ENCODE results near the gene CYP11A1. TPM values are rescaled to one million over a fixed set of nuclear protein-coding genes. Genes with fewer than 3 reads are reported as not detected.
A peak's percentile ranks its signal among the peaks of the same experiment; 100 is the strongest.

The CYP11A1 gene
- polyA plus RNA-seq, 3 donors from 2014 or later = not detected

- H3K9me3 Mint-ChIP-seq = no peaks in the 10 kb centered on the region
- no peak overlapping the region for H3K4me3 Mint-ChIP-seq
- H3K36me3 Mint-ChIP-seq = peaks cover 0 to 4% (median 0%) of the 10 kb centered on the region in 3 donors
- H3K4me1 Mint-ChIP-seq = no peaks in the 10 kb centered on the region
- no peak for DNase-seq
- peaks cover 0 to 14% (median 4%) of the 10 kb centered on the region in 3 donors for H3K27me3 Mint-ChIP-seq (ENCODE audit: low read depth in 3 of 3)
- H3K27ac Mint-ChIP-seq = no peak overlapping the region
Observed at GRCh38 chr15:74350295-74351275, 16.9 kb downstream of the CYP11A1 start.

GRCh38 chr15:74349241-74349778 lies 18.1 kb downstream of the CYP11A1 start:
- H3K4me3 Mint-ChIP-seq = no peak overlapping the region
- no peaks in the 10 kb centered on the region for H3K4me1 Mint-ChIP-seq
- H3K36me3 Mint-ChIP-seq = no peaks in the 10 kb centered on the region
- H3K27ac Mint-ChIP-seq = no peak overlapping the region
- H3K27me3 Mint-ChIP-seq (ENCODE audit: low read depth in 3 of 3) = peaks cover 0 to 10% (median 7%) of the 10 kb centered on the region in 3 donors
- H3K9me3 Mint-ChIP-seq = no peaks in the 10 kb centered on the region
- no peak for DNase-seq

GRCh38 chr15:74347757-74348250 lies 19.6 kb downstream of the CYP11A1 start:
- no peak for DNase-seq
- Mint-ChIP-seq H3K4me1 (no peaks in the 10 kb centered on the region), H3K27me3 (ENCODE audit: low read depth in 3 of 3) (peaks cover 3 to 8% (median 7%) of the 10 kb centered on the region in 3 donors), H3K27ac (no peak overlapping the region), H3K4me3 (no peak overlapping the region), H3K9me3 (no peaks in the 10 kb centered on the region), H3K36me3 (no peaks in the 10 kb centered on the region)

GRCh38 chr15:74345051-74345450 lies 22.4 kb downstream of the CYP11A1 start:
- Mint-ChIP-seq H3K4me3 (no peak overlapping the region), H3K27ac (no peak overlapping the region), H3K27me3 (ENCODE audit: low read depth in 3 of 3) (peaks cover 4 to 7% (median 7%) of the 10 kb centered on the region in 3 donors), H3K36me3 (no peaks in the 10 kb centered on the region), H3K4me1 (no peaks in the 10 kb centered on the region), H3K9me3 (no peaks in the 10 kb centered on the region)
- DNase-seq = no peak

- no peak overlapping the region for H3K27ac Mint-ChIP-seq
- no peak for DNase-seq
- no peak overlapping the region for H3K4me3 Mint-ChIP-seq
- no peaks in the 10 kb centered on the region for H3K36me3 Mint-ChIP-seq
- H3K9me3 Mint-ChIP-seq = no peaks in the 10 kb centered on the region
- H3K27me3 Mint-ChIP-seq (ENCODE audit: low read depth in 3 of 3) = peaks cover 6 to 7% (median 7%) of the 10 kb centered on the region in 3 donors
- no peaks in the 10 kb centered on the region for H3K4me1 Mint-ChIP-seq
Observed at GRCh38 chr15:74343797-74344127, 23.7 kb downstream of the CYP11A1 start.

GRCh38 chr15:74343127-74343796 lies 24.2 kb downstream of the CYP11A1 start:
- Mint-ChIP-seq H3K4me3 (no peak overlapping the region), H3K27ac (peak overlapping the region in 1 of 6 donors; percentile 36), H3K27me3 (ENCODE audit: low read depth in 3 of 3) (peaks cover 6 to 7% (median 7%) of the 10 kb centered on the region in 3 donors), H3K36me3 (no peaks in the 10 kb centered on the region), H3K4me1 (no peaks in the 10 kb centered on the region), H3K9me3 (no peaks in the 10 kb centered on the region)
- DNase-seq = no peak

- H3K27ac Mint-ChIP-seq = no peak overlapping the region
- no peak overlapping the region for H3K4me3 Mint-ChIP-seq
- peaks cover 0 to 7% (median 6%) of the 10 kb centered on the region in 3 donors for H3K27me3 Mint-ChIP-seq (ENCODE audit: low read depth in 3 of 3)
- no peaks in the 10 kb centered on the region for H3K36me3 Mint-ChIP-seq
- H3K9me3 Mint-ChIP-seq = no peaks in the 10 kb centered on the region
- no peak for DNase-seq
- no peaks in the 10 kb centered on the region for H3K4me1 Mint-ChIP-seq
Observed at GRCh38 chr15:74340150-74340549, 27.3 kb downstream of the CYP11A1 start.

GRCh38 chr15:74339371-74339770 lies 28.1 kb downstream of the CYP11A1 start:
- Mint-ChIP-seq H3K9me3 (no peaks in the 10 kb centered on the region), H3K27ac (no peak overlapping the region), H3K27me3 (ENCODE audit: low read depth in 3 of 3) (peaks cover 0 to 7% (median 6%) of the 10 kb centered on the region in 3 donors), H3K36me3 (no peaks in the 10 kb centered on the region), H3K4me3 (no peak overlapping the region), H3K4me1 (no peaks in the 10 kb centered on the region)
- DNase-seq = no peak

GRCh38 chr15:74338676-74339075 lies 28.8 kb downstream of the CYP11A1 start:
- H3K36me3 Mint-ChIP-seq = no peaks in the 10 kb centered on the region
- H3K27me3 Mint-ChIP-seq (ENCODE audit: low read depth in 3 of 3) = peaks cover 3 to 7% (median 6%) of the 10 kb centered on the region in 3 donors
- DNase-seq = no peak
- H3K4me1 Mint-ChIP-seq = no peaks in the 10 kb centered on the region
- H3K4me3 Mint-ChIP-seq = no peak overlapping the region
- no peaks in the 10 kb centered on the region for H3K9me3 Mint-ChIP-seq
- no peak overlapping the region for H3K27ac Mint-ChIP-seq

- DNase-seq = no peak
- Mint-ChIP-seq H3K4me1 (no peaks in the 10 kb centered on the region), H3K4me3 (no peak overlapping the region), H3K27me3 (ENCODE audit: low read depth in 3 of 3) (peaks cover 3 to 5% (median 4%) of the 10 kb centered on the region in 3 donors), H3K27ac (no peak overlapping the region), H3K9me3 (no peaks in the 10 kb centered on the region), H3K36me3 (no peaks in the 10 kb centered on the region)
Observed at GRCh38 chr15:74337607-74338211, 29.7 kb downstream of the CYP11A1 start.

- no peak overlapping the region for H3K4me3 Mint-ChIP-seq
- no peaks in the 10 kb centered on the region for H3K9me3 Mint-ChIP-seq
- H3K27ac Mint-ChIP-seq = no peak overlapping the region
- DNase-seq = no peak
- peaks cover 3 to 4% (median 3%) of the 10 kb centered on the region in 3 donors for H3K27me3 Mint-ChIP-seq (ENCODE audit: low read depth in 3 of 3)
- H3K36me3 Mint-ChIP-seq = no peaks in the 10 kb centered on the region
- H3K4me1 Mint-ChIP-seq = no peaks in the 10 kb centered on the region
Observed at GRCh38 chr15:74337146-74337545, 30.3 kb downstream of the CYP11A1 start.

GRCh38 chr15:74336061-74337005 lies 31.1 kb downstream of the CYP11A1 start:
- no peaks in the 10 kb centered on the region for H3K9me3 Mint-ChIP-seq
- H3K27ac Mint-ChIP-seq = no peak overlapping the region
- no peak for DNase-seq
- H3K36me3 Mint-ChIP-seq = no peaks in the 10 kb centered on the region
- H3K27me3 Mint-ChIP-seq (ENCODE audit: low read depth in 3 of 3) = peaks cover 3 to 4% (median 3%) of the 10 kb centered on the region in 3 donors
- H3K4me1 Mint-ChIP-seq = no peaks in the 10 kb centered on the region
- no peak overlapping the region for H3K4me3 Mint-ChIP-seq

- H3K36me3 Mint-ChIP-seq = no peaks in the 10 kb centered on the region
- H3K27ac Mint-ChIP-seq = no peak overlapping the region
- no peaks in the 10 kb centered on the region for H3K4me1 Mint-ChIP-seq
- H3K9me3 Mint-ChIP-seq = no peaks in the 10 kb centered on the region
- H3K27me3 Mint-ChIP-seq (ENCODE audit: low read depth in 3 of 3) = peaks cover 2 to 3% (median 3%) of the 10 kb centered on the region in 3 donors
- no peak overlapping the region for H3K4me3 Mint-ChIP-seq
- DNase-seq = no peak
Observed at GRCh38 chr15:74335396-74335795, 32.0 kb downstream of the CYP11A1 start.
